Esophagus squamous epithelium (tissue), 4 donors: ENCODE data around the gene RPLP2.

Source experiments
- POLR2A ChIP-seq, 4 donors: fragments of 450-650 bp; IDR thresholded peaks; one replicate each; pipeline ENCODE4 v1.6.1; 2017; ENCODE audit warnings: antibody characterized with exemption in 4 of 4, mild to moderate bottlenecking in 4 of 4, moderate library complexity in 3 of 4
- TF ChIP-seq, protein P1 (sequence below), 6 experiments: fragments of 450-650 bp in 4 of 6; fragments of 200-600 bp in 2 of 6; sonication (generic) in 2 of 6; IDR thresholded peaks; one replicate each; pipeline ENCODE4 v1.5.1; 2016 to 2019; ENCODE audit warnings: antibody characterized with exemption in 6 of 6, mild to moderate bottlenecking in 4 of 6, moderate library complexity in 4 of 6

DNA sequence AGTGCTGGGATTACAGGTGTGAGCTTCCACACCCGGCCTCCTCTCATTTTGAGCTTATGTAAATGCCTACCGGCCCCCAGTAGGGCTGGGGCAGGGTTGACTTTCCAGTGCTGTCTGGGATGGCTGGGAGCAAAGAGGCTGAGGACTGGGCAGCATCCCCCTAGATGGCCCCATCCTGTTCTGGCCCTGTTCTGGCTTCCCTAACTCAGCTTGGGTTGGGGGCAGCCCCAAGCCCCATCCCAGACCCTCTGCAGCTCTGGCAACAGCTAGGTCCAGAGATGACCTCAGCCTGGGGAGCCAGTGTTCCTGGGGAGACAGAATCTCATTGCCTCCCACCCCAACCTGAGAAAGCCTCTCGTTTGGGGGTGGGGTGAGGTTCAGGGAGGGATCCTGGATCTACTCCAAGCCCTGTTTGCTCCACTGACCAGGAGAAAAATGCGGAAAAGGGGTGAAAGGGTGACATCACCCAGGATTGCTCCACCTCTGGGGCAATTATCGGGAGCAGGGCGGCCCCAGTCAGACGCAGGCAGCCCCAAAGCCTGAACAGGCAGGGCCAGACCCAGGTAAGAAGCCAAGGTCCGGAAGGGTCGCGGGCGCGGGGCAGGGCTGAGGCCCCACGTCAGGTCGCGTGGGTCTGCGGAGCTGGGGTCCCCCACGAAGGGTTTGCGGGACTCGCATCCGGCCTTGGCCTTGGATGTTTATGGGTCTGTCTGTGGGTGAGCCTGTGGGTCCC lies 8.8 kb downstream of the RPLP2 start, which contains the start of gene PNPLA2:
- TF ChIP-seq, protein P1, sequence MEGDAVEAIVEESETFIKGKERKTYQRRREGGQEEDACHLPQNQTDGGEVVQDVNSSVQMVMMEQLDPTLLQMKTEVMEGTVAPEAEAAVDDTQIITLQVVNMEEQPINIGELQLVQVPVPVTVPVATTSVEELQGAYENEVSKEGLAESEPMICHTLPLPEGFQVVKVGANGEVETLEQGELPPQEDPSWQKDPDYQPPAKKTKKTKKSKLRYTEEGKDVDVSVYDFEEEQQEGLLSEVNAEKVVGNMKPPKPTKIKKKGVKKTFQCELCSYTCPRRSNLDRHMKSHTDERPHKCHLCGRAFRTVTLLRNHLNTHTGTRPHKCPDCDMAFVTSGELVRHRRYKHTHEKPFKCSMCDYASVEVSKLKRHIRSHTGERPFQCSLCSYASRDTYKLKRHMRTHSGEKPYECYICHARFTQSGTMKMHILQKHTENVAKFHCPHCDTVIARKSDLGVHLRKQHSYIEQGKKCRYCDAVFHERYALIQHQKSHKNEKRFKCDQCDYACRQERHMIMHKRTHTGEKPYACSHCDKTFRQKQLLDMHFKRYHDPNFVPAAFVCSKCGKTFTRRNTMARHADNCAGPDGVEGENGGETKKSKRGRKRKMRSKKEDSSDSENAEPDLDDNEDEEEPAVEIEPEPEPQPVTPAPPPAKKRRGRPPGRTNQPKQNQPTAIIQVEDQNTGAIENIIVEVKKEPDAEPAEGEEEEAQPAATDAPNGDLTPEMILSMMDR (IDR thresholded peaks at IDR 0.05): no peak
- TF ChIP-seq POLR2A (IDR thresholded peaks at IDR 0.05): peak in 1 of 4 donors; percentile 38
